ENCODE results near the gene SPEG. TPM values are rescaled to one million over a fixed set of nuclear protein-coding genes. Genes with fewer than 3 reads are reported as not detected.

The SPEG gene
- polyA plus RNA-seq, 3 donors: not detected

- intact Hi-C loops (cut with micrococcal nuclease): no loop called here
- peaks cover 3 to 6% of the 10 kb centered on the region in 2 donors for H3K36me3 Mint-ChIP-seq
- Histone ChIP-seq H3K9me3 (replicated peaks in 1 of 2; ENCODE audit: control insufficient read depth in 1 of 2, insufficient read depth in 1 of 2, low read length in 2 of 2) (peaks cover 0 to 5% of the 10 kb centered on the region in 2 donors), H3K4me3 (replicated peaks in 1 of 3; ENCODE audit: low read depth in 2 of 3, low read length in 3 of 3) (no peak overlapping the region), H3K4me1 (ENCODE audit: control insufficient read depth in 1 of 2, insufficient read depth in 2 of 2, low read length in 2 of 2) (peaks cover 21 to 31% of the 10 kb centered on the region in 2 donors), H3K27me3 (ENCODE audit: control insufficient read depth in 2 of 2, insufficient read depth in 2 of 2, low read length in 2 of 2) (peaks cover 24 to 60% of the 10 kb centered on the region in 2 donors), H3K36me3 (replicated peaks in 1 of 2; ENCODE audit: control insufficient read depth in 1 of 2, insufficient read depth in 2 of 2, low read length in 2 of 2) (no peaks in the 10 kb centered on the region), H4K20me1 (ENCODE audit: insufficient read depth, low read length) (no peaks in the 10 kb centered on the region), H3K79me2 (ENCODE audit: insufficient read depth, low read length) (no peaks in the 10 kb centered on the region), H2AFZ (ENCODE audit: insufficient read depth, low read depth, low read length, poor library complexity, severe bottlenecking) (no peak overlapping the region), H3K9ac (ENCODE audit: insufficient read depth, low read length, poor library complexity, severe bottlenecking) (no peak overlapping the region), H3K4me2 (replicated peaks; ENCODE audit: extremely low read depth, low read length, poor library complexity, severe bottlenecking) (no peak overlapping the region), H3K27ac (ENCODE audit: low read depth in 1 of 2, low read length in 2 of 2) (no peak overlapping the region)
- peaks cover 15% of the 10 kb centered on the region for H3K4me1 Mint-ChIP-seq
- H3K27me3 Mint-ChIP-seq (ENCODE audit: low read depth in 3 of 3): peaks cover 45 to 83% (median 55%) of the 10 kb centered on the region in 3 donors
- H3K4me3 Mint-ChIP-seq: no peak overlapping the region
- no peak for DNase-seq
- H3K9me3 Mint-ChIP-seq: peaks cover 0 to 21% (median 4%) of the 10 kb centered on the region in 7 donors
- H3K27ac Mint-ChIP-seq: peak overlapping the region in 1 of 7 donors; percentile 68
- 96% methylated on average over 26 of the region's 26 CpGs for WGBS (ENCODE audit: insufficient coverage)
- TF ChIP-seq, protein P1, sequence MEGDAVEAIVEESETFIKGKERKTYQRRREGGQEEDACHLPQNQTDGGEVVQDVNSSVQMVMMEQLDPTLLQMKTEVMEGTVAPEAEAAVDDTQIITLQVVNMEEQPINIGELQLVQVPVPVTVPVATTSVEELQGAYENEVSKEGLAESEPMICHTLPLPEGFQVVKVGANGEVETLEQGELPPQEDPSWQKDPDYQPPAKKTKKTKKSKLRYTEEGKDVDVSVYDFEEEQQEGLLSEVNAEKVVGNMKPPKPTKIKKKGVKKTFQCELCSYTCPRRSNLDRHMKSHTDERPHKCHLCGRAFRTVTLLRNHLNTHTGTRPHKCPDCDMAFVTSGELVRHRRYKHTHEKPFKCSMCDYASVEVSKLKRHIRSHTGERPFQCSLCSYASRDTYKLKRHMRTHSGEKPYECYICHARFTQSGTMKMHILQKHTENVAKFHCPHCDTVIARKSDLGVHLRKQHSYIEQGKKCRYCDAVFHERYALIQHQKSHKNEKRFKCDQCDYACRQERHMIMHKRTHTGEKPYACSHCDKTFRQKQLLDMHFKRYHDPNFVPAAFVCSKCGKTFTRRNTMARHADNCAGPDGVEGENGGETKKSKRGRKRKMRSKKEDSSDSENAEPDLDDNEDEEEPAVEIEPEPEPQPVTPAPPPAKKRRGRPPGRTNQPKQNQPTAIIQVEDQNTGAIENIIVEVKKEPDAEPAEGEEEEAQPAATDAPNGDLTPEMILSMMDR (IDR thresholded peaks at IDR 0.05): no peak
Observed at GRCh38 chr2:219547621-219548020, 113.0 kb downstream of the SPEG start.

Other genes with a start within 250 kb of the SPEG start
- gene ZFAND2B, start 228.1 kb upstream of the SPEG start, polyA plus RNA-seq: 10 to 100 TPM; 45.7 to 98.9 (median 53.2) TPM
- gene ABCB6, start 215.9 kb upstream of the SPEG start, polyA plus RNA-seq: 1 to 10 TPM in 1 of 3 donors, under 1 TPM in 2; 0.28 to 4.8 (median 0.58) TPM
- 10 to 100 TPM; 24.7 to 55.2 (median 26.3) TPM for gene ATG9A, start 205.2 kb upstream of the SPEG start, polyA plus RNA-seq
- 10 to 100 TPM in 2 of 3 donors, 1 to 10 TPM in 1; 7.6 to 79.3 (median 10.4) TPM for gene ANKZF1, start 205.0 kb upstream of the SPEG start, polyA plus RNA-seq
- 10 to 100 TPM in 1 of 3 donors, 1 to 10 TPM in 2; 4.0 to 11.7 (median 7.7) TPM for gene GLB1L, start 189.4 kb upstream of the SPEG start, polyA plus RNA-seq
- 10 to 100 TPM; 16.7 to 40.7 (median 17.8) TPM for gene STK16, start 189.4 kb upstream of the SPEG start, polyA plus RNA-seq
- gene TUBA4B, start 181.6 kb upstream of the SPEG start, polyA plus RNA-seq: not detected
- gene TUBA4A, start 180.9 kb upstream of the SPEG start, polyA plus RNA-seq: 100 to 1,000 TPM in 1 of 3 donors, 10 to 100 TPM in 2; 72.7 to 452 (median 81.9) TPM
- 10 to 100 TPM in 1 of 3 donors, 1 to 10 TPM in 2; 1.7 to 55.4 (median 1.9) TPM for gene DNAJB2, start 155.5 kb upstream of the SPEG start, polyA plus RNA-seq
- not detected for gene PTPRN, start 125.4 kb upstream of the SPEG start, polyA plus RNA-seq
- gene RESP18, start 102.1 kb upstream of the SPEG start, polyA plus RNA-seq: not detected
- gene DNPEP, start 46.9 kb upstream of the SPEG start, polyA plus RNA-seq: 10 to 100 TPM; 51.6 to 83.1 (median 60.6) TPM
- gene DES, start 16.5 kb upstream of the SPEG start, polyA plus RNA-seq: 1 to 10 TPM; 2.4 to 4.0 (median 2.4) TPM
- 10 to 100 TPM; 35.5 to 71.2 (median 35.9) TPM for gene GMPPA, start 64.0 kb downstream of the SPEG start, polyA plus RNA-seq
- not detected for gene ASIC4, start 79.6 kb downstream of the SPEG start, polyA plus RNA-seq
- under 1 TPM; 0.09 to 0.32 (median 0.09) TPM for gene CHPF, start 109.0 kb downstream of the SPEG start, polyA plus RNA-seq
- not detected for gene TMEM198, start 109.2 kb downstream of the SPEG start, polyA plus RNA-seq
- gene OBSL1, start 136.7 kb downstream of the SPEG start, polyA plus RNA-seq: under 1 TPM in 1 of 3 donors, not detected in 2; 0.09 TPM
- not detected for gene INHA, start 137.5 kb downstream of the SPEG start, polyA plus RNA-seq
- gene STK11IP, start 163.0 kb downstream of the SPEG start, polyA plus RNA-seq: 10 to 100 TPM; 13.0 to 79.1 (median 15.7) TPM
- gene SLC4A3, start 192.8 kb downstream of the SPEG start, polyA plus RNA-seq: under 1 TPM in 1 of 3 donors, not detected in 2; 0.31 TPM